RPMI7951 (cell line): Measurements from ENCODE around the gene RBM45. TPM values are rescaled to one million over a fixed set of nuclear protein-coding genes. Genes with fewer than 3 reads are reported as not detected.
"Not testable (repeated sequence)": the region's sequence is repeated elsewhere in the genome, so short reads cannot be mapped to it uniquely, and the experiment has no call there.

Source experiments
- DNase-seq: peaks from one replicate; pipeline ENCODE4 v3.0.0-alpha.2; 2012; ENCODE audit warnings: low read depth
- total RNA-seq: library from RNA; depleted of rRNA; stranded (reverse); fragments of >200 nt; shearing (Covaris generic); gene quantifications from 2 replicates; pipeline ENCODE4 v1.2.3, GENCODE V29; 2014; rRNA removed

RBM45 gene
- 18.1 and 18.6 TPM in 2 replicates for total RNA-seq

GRCh38 chr2:178112202-178113152 is at the start of gene RBM45:
TSS of gene RBM45 (plus strand) at chr2:178112437. CDS start at chr2:178112547, 110 bp downstream.
- DNase-seq = peak; percentile 93

- no peak for DNase-seq
Observed at GRCh38 chr2:178066324-178066723, 45.9 kb upstream of the RBM45 start.

- peak; percentile 61 for DNase-seq
Observed at GRCh38 chr2:178066890-178067669, 45.2 kb upstream of the RBM45 start.

GRCh38 chr2:178068823-178069454 is 43.3 kb upstream of the RBM45 start:
- no peak for DNase-seq

GRCh38 chr2:178069551-178069950 is 42.7 kb upstream of the RBM45 start:
- DNase-seq = no peak

GRCh38 chr2:178070824-178071223 is 41.4 kb upstream of the RBM45 start:
- DNase-seq = no peak

- DNase-seq = no peak
Observed at GRCh38 chr2:178072000-178072382, 40.2 kb upstream of the RBM45 start.

GRCh38 chr2:178072383-178073301 is 39.6 kb upstream of the RBM45 start, which contains the start of gene PDE11A:
TSS of gene PDE11A (minus strand) at chr2:178072777. CDS start at chr2:178072437, 340 bp downstream.
- DNase-seq = peak; percentile 91

- peak; percentile 65 for DNase-seq
Observed at GRCh38 chr2:178074123-178075005, 37.9 kb upstream of the RBM45 start.

- no peak for DNase-seq
Observed at GRCh38 chr2:178075006-178075326, 37.3 kb upstream of the RBM45 start.

- no peak for DNase-seq
Observed at GRCh38 chr2:178076130-178076529, 36.1 kb upstream of the RBM45 start.

GRCh38 chr2:178079279-178079678 is 33.0 kb upstream of the RBM45 start:
- not testable (repeated sequence) for DNase-seq

- DNase-seq = no peak
Observed at GRCh38 chr2:178082408-178083045, 29.7 kb upstream of the RBM45 start.

GRCh38 chr2:178084273-178084672 is 28.0 kb upstream of the RBM45 start:
- no peak for DNase-seq

GRCh38 chr2:178088774-178089270 is 23.4 kb upstream of the RBM45 start:
- DNase-seq = no peak

- no peak for DNase-seq
Observed at GRCh38 chr2:178093471-178093870, 18.8 kb upstream of the RBM45 start.

GRCh38 chr2:178101321-178102079 is 10.7 kb upstream of the RBM45 start:
- DNase-seq = peak; percentile 25

GRCh38 chr2:178105566-178105965 is 6.7 kb upstream of the RBM45 start:
- DNase-seq = no peak

GRCh38 chr2:178106053-178106452 is 6.2 kb upstream of the RBM45 start:
- DNase-seq = no peak
